ENCODE data around the gene ANXA2. TPM values are rescaled to one million over a fixed set of nuclear protein-coding genes. Genes with fewer than 3 reads are reported as not detected.

ANXA2 gene
- total RNA-seq, 5 donors from 2014 or later (not counting 1 experiment from before 2014, with no cell fraction given) = 59.4 to 223 (median 159) TPM

DNA sequence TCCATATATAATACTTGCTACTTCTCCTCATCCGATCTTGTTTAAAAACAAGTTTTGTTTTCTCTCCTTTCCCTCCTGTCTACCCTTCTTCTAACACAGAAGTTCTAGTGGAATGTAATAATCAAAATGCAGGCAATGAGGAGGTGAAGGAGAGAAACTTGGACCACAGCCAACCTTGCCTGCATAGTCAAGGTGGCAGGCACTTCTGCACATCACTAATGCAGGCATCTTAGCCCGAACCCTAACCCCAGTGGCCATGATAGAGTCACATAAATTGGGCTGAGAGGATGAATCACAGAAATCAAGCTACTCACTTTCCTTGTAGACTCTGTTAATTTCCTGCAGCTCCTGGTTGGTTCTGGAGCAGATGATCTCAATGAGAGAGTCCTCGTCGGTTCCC lies 41.0 kb downstream of the ANXA2 start:
- CTCF ChIA-PET = no interaction called here
- WGBS (ENCODE audit: insufficient coverage) = no CpG with 5 or more reads among the region's 4 CpGs
- Histone ChIP-seq H3K36me3 (ENCODE audit: control insufficient read depth in 2 of 2, extremely low read depth in 1 of 2, insufficient read depth in 1 of 2, low read length in 1 of 2) (peaks cover 0 to 70% of the 10 kb centered on the region in 2 donors), H3K4me1 (ENCODE audit: control insufficient read depth in 1 of 2, extremely low read depth in 1 of 2, insufficient read depth in 2 of 2, low read length in 2 of 2) (no peaks in the 10 kb centered on the region), H3K27me3 (replicated peaks in 1 of 2; ENCODE audit: control insufficient read depth in 2 of 2, extremely low read depth in 1 of 2, insufficient read depth in 2 of 2, low read length in 1 of 2) (no peaks in the 10 kb centered on the region), H3K9me3 (no peaks in the 10 kb centered on the region), H3K27ac (ENCODE audit: low read length) (no peak overlapping the region), H3K4me3 (ENCODE audit: control insufficient read depth in 1 of 2, extremely low read depth in 1 of 2, low read length in 1 of 2) (no peak overlapping the region)
- Mint-ChIP-seq H3K4me1 (no peaks in the 10 kb centered on the region), H3K27me3 (no peaks in the 10 kb centered on the region), H3K27ac (no peak overlapping the region), H3K36me3 (peaks cover 76% of the 10 kb centered on the region), H3K4me3 (no peak overlapping the region), H3K9me3 (no peaks in the 10 kb centered on the region)
- DNase-seq (no peak), ATAC-seq (replicated peaks in 1 of 4) (no peak)
- POLR2A ChIA-PET = no interaction called here

DNA sequence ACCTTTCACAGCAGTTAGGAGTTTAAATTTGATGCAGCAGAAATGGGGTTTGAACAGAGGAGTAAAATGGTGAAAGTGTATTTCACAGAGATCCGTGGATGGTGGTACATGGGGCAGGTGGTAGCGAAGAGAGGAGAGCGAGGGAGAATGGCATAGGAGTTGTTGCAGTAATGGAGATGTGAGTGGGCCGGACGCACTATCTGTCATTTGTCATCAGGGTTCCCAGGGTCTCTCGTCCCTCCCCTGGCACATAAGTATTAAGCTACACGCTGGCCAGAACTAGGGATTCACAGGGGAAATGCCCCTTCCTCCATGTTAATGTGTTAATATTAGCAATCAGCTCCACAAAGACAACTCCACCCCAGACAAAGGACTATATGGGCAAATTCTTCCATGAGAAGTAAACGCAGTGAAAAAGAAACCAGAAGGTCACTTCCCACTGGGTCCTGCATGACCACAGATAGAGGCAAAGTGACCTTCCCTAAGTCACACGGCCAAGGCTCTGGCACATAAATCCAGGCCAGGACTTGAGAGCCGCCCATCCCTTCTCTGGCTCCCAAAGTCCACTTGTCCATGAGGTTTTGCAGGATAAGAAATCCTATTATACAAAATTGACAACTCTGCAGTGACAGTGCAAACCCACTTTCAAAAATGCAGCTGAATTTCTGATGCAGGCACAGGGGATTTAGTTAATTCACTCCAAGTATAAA lies 42.5 kb downstream of the ANXA2 start:
- ChIA-PET POLR2A (no interaction called here), CTCF (no interaction called here)
- Mint-ChIP-seq H3K4me1 (no peaks in the 10 kb centered on the region), H3K9me3 (no peaks in the 10 kb centered on the region), H3K4me3 (no peak overlapping the region), H3K36me3 (peaks cover 83% of the 10 kb centered on the region), H3K27ac (no peak overlapping the region), H3K27me3 (no peaks in the 10 kb centered on the region)
- ATAC-seq (replicated peaks in 1 of 4) (no peak), DNase-seq (no peak)
- Histone ChIP-seq H3K4me3 (ENCODE audit: control insufficient read depth in 1 of 2, extremely low read depth in 1 of 2, low read length in 1 of 2) (no peak overlapping the region), H3K36me3 (ENCODE audit: control insufficient read depth in 2 of 2, extremely low read depth in 1 of 2, insufficient read depth in 1 of 2, low read length in 1 of 2) (peaks cover 0 to 73% of the 10 kb centered on the region in 2 donors), H3K9me3 (no peaks in the 10 kb centered on the region), H3K27ac (ENCODE audit: low read length) (no peak overlapping the region), H3K4me1 (ENCODE audit: control insufficient read depth in 1 of 2, extremely low read depth in 1 of 2, insufficient read depth in 2 of 2, low read length in 2 of 2) (no peaks in the 10 kb centered on the region), H3K27me3 (replicated peaks in 1 of 2; ENCODE audit: control insufficient read depth in 2 of 2, extremely low read depth in 1 of 2, insufficient read depth in 2 of 2, low read length in 1 of 2) (no peaks in the 10 kb centered on the region)
- 97% methylated on average over 7 of the region's 10 CpGs for WGBS (ENCODE audit: insufficient coverage)

DNA sequence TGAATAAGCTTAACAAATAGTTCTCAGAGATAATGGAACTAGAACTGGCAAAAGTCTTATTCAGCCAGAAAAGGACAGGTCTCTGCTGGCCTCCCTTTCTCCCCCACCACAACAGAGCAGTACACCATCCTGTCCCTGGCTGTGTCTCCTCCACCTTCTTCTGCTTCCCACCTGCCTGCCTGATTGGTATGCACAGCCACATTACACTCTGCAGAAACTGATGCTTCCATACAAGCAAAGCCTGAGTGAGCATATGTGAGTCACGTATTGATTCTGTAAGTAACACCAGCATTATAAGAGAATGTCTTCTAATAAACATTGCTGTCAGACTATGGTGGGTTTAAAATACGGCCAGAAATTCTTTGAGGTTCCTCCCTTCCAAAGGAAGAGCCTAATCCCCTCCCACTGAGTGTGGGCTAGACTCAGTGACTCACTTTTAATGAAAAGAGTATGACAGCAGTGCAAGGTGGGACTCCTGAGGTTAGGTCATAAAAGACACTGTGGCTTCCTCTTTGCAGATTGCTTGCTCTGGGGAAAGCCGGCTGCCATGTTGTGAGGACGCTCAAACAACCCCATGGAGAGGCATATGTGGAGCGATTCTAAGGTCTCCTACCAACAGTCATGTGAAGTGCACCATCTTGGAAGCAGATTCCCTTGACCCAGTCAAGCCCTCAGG lies 44.4 kb downstream of the ANXA2 start:
- H3K36me3 ChIP-seq (ENCODE audit: control insufficient read depth in 2 of 2, extremely low read depth in 1 of 2, insufficient read depth in 1 of 2, low read length in 1 of 2) = peaks cover 0 to 77% of the 10 kb centered on the region in 2 donors
- no peaks in the 10 kb centered on the region for H3K9me3 ChIP-seq
- Mint-ChIP-seq H3K9me3 (no peaks in the 10 kb centered on the region), H3K27me3 (no peaks in the 10 kb centered on the region), H3K36me3 (peaks cover 79% of the 10 kb centered on the region), H3K4me3 (no peak overlapping the region), H3K4me1 (peaks cover 0 to 2% (median 0%) of the 10 kb centered on the region in 3 donors), H3K27ac (no peak overlapping the region)
- CTCF ChIA-PET = no interaction called here
- ATAC-seq (replicated peaks in 1 of 4) (no peak), DNase-seq (no peak)
- POLR2A ChIA-PET = interaction anchor here in 1 of 2 donors (0.7 kb wide), 1 partner anchor 331 kb away, joined by 3 read pairs; no protein-coding TSS in a partner anchor
- no peak overlapping the region for H3K27ac ChIP-seq (ENCODE audit: low read length)
- H3K4me1 ChIP-seq (ENCODE audit: control insufficient read depth in 1 of 2, extremely low read depth in 1 of 2, insufficient read depth in 2 of 2, low read length in 2 of 2) = no peaks in the 10 kb centered on the region
- 0% methylated on average over 1 of the region's 5 CpGs for WGBS (ENCODE audit: insufficient coverage)
- no peaks in the 10 kb centered on the region for H3K27me3 ChIP-seq (replicated peaks in 1 of 2; ENCODE audit: control insufficient read depth in 2 of 2, extremely low read depth in 1 of 2, insufficient read depth in 2 of 2, low read length in 1 of 2)
- H3K4me3 ChIP-seq (ENCODE audit: control insufficient read depth in 1 of 2, extremely low read depth in 1 of 2, low read length in 1 of 2) = no peak overlapping the region

DNA sequence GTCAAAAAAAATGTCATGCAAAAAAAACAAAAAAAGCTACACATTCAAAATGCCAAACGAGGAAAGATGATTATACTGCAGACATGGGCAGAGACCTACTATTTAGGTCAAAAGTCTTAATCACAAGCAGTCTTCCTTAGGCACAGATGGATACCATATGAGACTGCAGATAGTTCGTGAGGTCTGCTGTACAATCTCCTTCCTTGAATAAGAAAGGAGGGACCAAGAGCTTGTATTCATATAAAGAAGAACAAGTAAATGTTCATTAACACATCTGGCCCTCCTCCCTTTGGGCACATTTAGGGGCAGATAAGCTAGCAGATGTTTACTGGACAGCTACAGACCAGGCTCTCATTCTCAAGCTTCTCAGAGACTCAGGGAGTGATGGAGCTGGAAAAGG lies 45.3 kb downstream of the ANXA2 start:
- no peak overlapping the region for H3K27ac ChIP-seq (ENCODE audit: low read length)
- ChIA-PET CTCF (no interaction called here), POLR2A (interaction anchor here in 1 of 2 donors (0.7 kb wide), 2 partner anchors 332 to 363 kb away, joined by 3 to 4 read pairs; no protein-coding TSS in a partner anchor)
- H3K4me3 ChIP-seq (ENCODE audit: control insufficient read depth in 1 of 2, extremely low read depth in 1 of 2, low read length in 1 of 2) = no peak overlapping the region
- ATAC-seq (replicated peaks in 1 of 4) (no peak), DNase-seq (no peak)
- no peak overlapping the region for H3K4me3 Mint-ChIP-seq
- H3K36me3 Mint-ChIP-seq = peaks cover 86% of the 10 kb centered on the region
- no peaks in the 10 kb centered on the region for H3K9me3 ChIP-seq
- H3K4me1 Mint-ChIP-seq = peaks cover 0 to 2% (median 0%) of the 10 kb centered on the region in 3 donors
- no peaks in the 10 kb centered on the region for H3K27me3 ChIP-seq (replicated peaks in 1 of 2; ENCODE audit: control insufficient read depth in 2 of 2, extremely low read depth in 1 of 2, insufficient read depth in 2 of 2, low read length in 1 of 2)
- no peaks in the 10 kb centered on the region for H3K4me1 ChIP-seq (ENCODE audit: control insufficient read depth in 1 of 2, extremely low read depth in 1 of 2, insufficient read depth in 2 of 2, low read length in 2 of 2)
- WGBS (ENCODE audit: insufficient coverage) = 100% methylated on average over 1 of the region's 2 CpGs
- H3K27me3 Mint-ChIP-seq = no peaks in the 10 kb centered on the region
- H3K36me3 ChIP-seq (ENCODE audit: control insufficient read depth in 2 of 2, extremely low read depth in 1 of 2, insufficient read depth in 1 of 2, low read length in 1 of 2) = peaks cover 0 to 85% of the 10 kb centered on the region in 2 donors
- no peaks in the 10 kb centered on the region for H3K9me3 Mint-ChIP-seq
- no peak overlapping the region for H3K27ac Mint-ChIP-seq

DNA sequence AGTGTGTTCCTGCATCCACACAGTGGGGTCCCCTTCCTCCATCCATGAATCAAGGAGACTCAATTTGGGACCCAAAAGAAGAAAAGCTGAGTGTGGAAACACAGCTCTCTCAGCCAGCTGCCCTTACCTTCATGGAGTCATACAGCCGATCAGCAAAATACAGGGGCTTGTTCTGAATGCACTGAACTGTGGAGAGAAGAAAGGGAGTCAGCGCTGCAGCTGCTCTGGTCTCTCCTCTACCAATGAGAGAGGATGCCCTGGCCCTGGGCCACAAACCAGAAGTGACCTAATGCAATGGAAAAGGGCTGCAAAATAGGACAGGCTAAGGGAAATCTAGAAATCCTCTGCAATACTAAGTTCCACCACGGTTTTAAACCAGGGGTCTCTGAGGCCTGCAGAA lies 46.7 kb downstream of the ANXA2 start:
- H3K27me3 ChIP-seq (replicated peaks in 1 of 2; ENCODE audit: control insufficient read depth in 2 of 2, extremely low read depth in 1 of 2, insufficient read depth in 2 of 2, low read length in 1 of 2) = no peaks in the 10 kb centered on the region
- peaks cover 89% of the 10 kb centered on the region for H3K36me3 Mint-ChIP-seq
- ChIA-PET CTCF (no interaction called here), POLR2A (no interaction called here)
- no peak overlapping the region for H3K27ac ChIP-seq (ENCODE audit: low read length)
- H3K4me3 ChIP-seq (ENCODE audit: control insufficient read depth in 1 of 2, extremely low read depth in 1 of 2, low read length in 1 of 2) = no peak overlapping the region
- H3K4me3 Mint-ChIP-seq = no peak overlapping the region
- H3K27me3 Mint-ChIP-seq = no peaks in the 10 kb centered on the region
- peaks cover 0 to 88% of the 10 kb centered on the region in 2 donors for H3K36me3 ChIP-seq (ENCODE audit: control insufficient read depth in 2 of 2, extremely low read depth in 1 of 2, insufficient read depth in 1 of 2, low read length in 1 of 2)
- H3K27ac Mint-ChIP-seq = no peak overlapping the region
- H3K9me3 ChIP-seq = no peaks in the 10 kb centered on the region
- no peak for ATAC-seq (replicated peaks in 1 of 4)
- WGBS (ENCODE audit: insufficient coverage) = 94% methylated on average over 2 of the region's 3 CpGs
- H3K4me1 ChIP-seq (ENCODE audit: control insufficient read depth in 1 of 2, extremely low read depth in 1 of 2, insufficient read depth in 2 of 2, low read length in 2 of 2) = no peaks in the 10 kb centered on the region
- H3K9me3 Mint-ChIP-seq = no peaks in the 10 kb centered on the region
- H3K4me1 Mint-ChIP-seq = peaks cover 0 to 2% (median 0%) of the 10 kb centered on the region in 3 donors
- no peak for DNase-seq

DNA sequence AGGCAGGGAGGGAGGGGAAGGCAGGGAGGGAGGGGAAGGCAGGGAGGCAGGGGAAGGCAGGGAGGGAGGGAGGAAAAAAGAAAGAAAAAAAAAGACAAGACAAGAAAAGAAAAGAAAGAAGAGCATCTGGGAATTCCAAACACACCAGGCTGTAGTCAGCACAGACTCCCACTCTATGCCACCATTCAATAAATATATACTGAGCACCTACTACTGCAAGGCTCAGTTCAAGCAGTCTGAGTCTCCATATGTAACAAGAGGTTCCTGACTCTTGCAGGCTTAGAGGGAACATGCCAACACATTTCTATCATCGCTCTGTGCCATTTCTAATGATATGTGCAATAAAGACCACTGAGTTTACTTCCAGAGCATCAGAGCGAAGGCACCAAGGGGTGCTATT lies 47.7 kb downstream of the ANXA2 start:
- Mint-ChIP-seq H3K9me3 (no peaks in the 10 kb centered on the region), H3K27me3 (no peaks in the 10 kb centered on the region), H3K27ac (no peak overlapping the region), H3K4me1 (peaks cover 0 to 2% (median 0%) of the 10 kb centered on the region in 3 donors), H3K36me3 (peaks cover 89% of the 10 kb centered on the region), H3K4me3 (no peak overlapping the region)
- CTCF ChIA-PET = no interaction called here
- H3K27ac ChIP-seq (ENCODE audit: low read length) = no peak overlapping the region
- no peaks in the 10 kb centered on the region for H3K27me3 ChIP-seq (replicated peaks in 1 of 2; ENCODE audit: control insufficient read depth in 2 of 2, extremely low read depth in 1 of 2, insufficient read depth in 2 of 2, low read length in 1 of 2)
- no peaks in the 10 kb centered on the region for H3K4me1 ChIP-seq (ENCODE audit: control insufficient read depth in 1 of 2, extremely low read depth in 1 of 2, insufficient read depth in 2 of 2, low read length in 2 of 2)
- WGBS (ENCODE audit: insufficient coverage) = 100% methylated on average over 1 of the region's 2 CpGs
- ATAC-seq (replicated peaks in 1 of 4) = no peak
- H3K36me3 ChIP-seq (ENCODE audit: control insufficient read depth in 2 of 2, extremely low read depth in 1 of 2, insufficient read depth in 1 of 2, low read length in 1 of 2) = peaks cover 0 to 79% of the 10 kb centered on the region in 2 donors
- H3K4me3 ChIP-seq (ENCODE audit: control insufficient read depth in 1 of 2, extremely low read depth in 1 of 2, low read length in 1 of 2) = no peak overlapping the region
- no peak for DNase-seq
- POLR2A ChIA-PET = no interaction called here
- H3K9me3 ChIP-seq = no peaks in the 10 kb centered on the region
